Measurements from ENCODE around the gene NR6A1. TPM values are rescaled to one million over a fixed set of nuclear protein-coding genes. Genes with fewer than 3 reads are reported as not detected.

Gene NR6A1
- total and polyA plus RNA-seq, 2 experiments from 2014 or later: 44.2 to 139 TPM

DNA sequence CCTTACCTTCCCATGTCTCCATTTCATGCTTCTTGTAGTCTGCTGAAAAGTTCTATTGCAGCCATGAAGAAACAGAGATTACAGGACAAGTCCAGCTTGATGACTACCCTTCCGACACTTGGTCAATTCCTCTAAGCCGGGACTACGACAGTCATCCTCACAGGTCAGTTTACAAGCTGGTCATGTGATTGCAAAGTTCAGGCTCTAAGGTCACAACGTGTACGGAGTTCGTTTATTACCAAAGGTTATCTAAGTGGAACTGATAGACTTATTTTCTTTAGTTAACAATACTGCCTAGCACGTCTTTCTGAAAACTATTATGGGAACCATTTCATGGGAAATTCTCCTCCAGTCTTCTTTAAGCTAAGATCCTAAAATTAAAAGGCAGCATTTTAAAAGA lies 175.4 kb downstream of the NR6A1 start:
- Histone ChIP-seq H3K79me2 (replicated peaks; ENCODE audit: insufficient read depth) (peaks cover 19% of the 10 kb centered on the region), H3F3A (replicated peaks; ENCODE audit: low read depth) (no peaks in the 10 kb centered on the region), H3K9me2 (ENCODE audit: insufficient read depth) (no peaks in the 10 kb centered on the region), H3K27me3 (ENCODE audit: insufficient read depth) (no peaks in the 10 kb centered on the region), H3K27ac (ENCODE audit: low read depth) (peak overlapping the region; percentile 95), H2AFZ (no peak overlapping the region), H3K4me1 (ENCODE audit: insufficient read depth) (peaks cover 62% of the 10 kb centered on the region), H4K20me1 (replicated peaks; ENCODE audit: insufficient read depth) (no peaks in the 10 kb centered on the region), H3K4me3 (peak overlapping the region; percentile 14; the same call in 1 of the 2 replicates), H3K4me2 (peak overlapping the region; percentile 64), H3K36me3 (ENCODE audit: insufficient read depth) (no peaks in the 10 kb centered on the region)
- H3K27me3 Mint-ChIP-seq (ENCODE audit: insufficient read depth, low read depth, poor library complexity): peaks cover 4% of the 10 kb centered on the region
- peak overlapping the region; percentile 95 for H3K27ac Mint-ChIP-seq
- peak overlapping the region; percentile 63 for H3K4me3 Mint-ChIP-seq
- no peak for ATAC-seq
- no peaks in the 10 kb centered on the region for H3K9me3 Mint-ChIP-seq
- peaks cover 83% of the 10 kb centered on the region for H3K4me1 Mint-ChIP-seq
- H3K36me3 Mint-ChIP-seq (ENCODE audit: low read depth): peaks cover 14% of the 10 kb centered on the region; the same call in 2 of the 3 replicates
- DNase-seq (ENCODE audit: low spot score): no peak
- TF ChIP-seq STAT1 (IDR thresholded peaks at IDR 0.05; ENCODE audit: unreplicated experiment) (no peak), JUNB (IDR thresholded peaks at IDR 0.05; ENCODE audit: unreplicated experiment) (no peak), POLR2AphosphoS5 (IDR thresholded peaks at IDR 0.05; ENCODE audit: low read depth) (no peak), EZH2 (IDR thresholded peaks at IDR 0.05; ENCODE audit: low read depth, unreplicated experiment) (no peak), NANOG (IDR thresholded peaks at IDR 0.05; ENCODE audit: borderline replicate concordance) (no peak), ZNF114 (CRISPR knock-in tag; IDR thresholded peaks at IDR 0.05) (no peak)
- TF ChIP-seq, protein P1, sequence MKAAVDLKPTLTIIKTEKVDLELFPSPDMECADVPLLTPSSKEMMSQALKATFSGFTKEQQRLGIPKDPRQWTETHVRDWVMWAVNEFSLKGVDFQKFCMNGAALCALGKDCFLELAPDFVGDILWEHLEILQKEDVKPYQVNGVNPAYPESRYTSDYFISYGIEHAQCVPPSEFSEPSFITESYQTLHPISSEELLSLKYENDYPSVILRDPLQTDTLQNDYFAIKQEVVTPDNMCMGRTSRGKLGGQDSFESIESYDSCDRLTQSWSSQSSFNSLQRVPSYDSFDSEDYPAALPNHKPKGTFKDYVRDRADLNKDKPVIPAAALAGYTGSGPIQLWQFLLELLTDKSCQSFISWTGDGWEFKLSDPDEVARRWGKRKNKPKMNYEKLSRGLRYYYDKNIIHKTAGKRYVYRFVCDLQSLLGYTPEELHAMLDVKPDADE (IDR thresholded peaks at IDR 0.05): no peak
- TF ChIP-seq, protein P2, sequence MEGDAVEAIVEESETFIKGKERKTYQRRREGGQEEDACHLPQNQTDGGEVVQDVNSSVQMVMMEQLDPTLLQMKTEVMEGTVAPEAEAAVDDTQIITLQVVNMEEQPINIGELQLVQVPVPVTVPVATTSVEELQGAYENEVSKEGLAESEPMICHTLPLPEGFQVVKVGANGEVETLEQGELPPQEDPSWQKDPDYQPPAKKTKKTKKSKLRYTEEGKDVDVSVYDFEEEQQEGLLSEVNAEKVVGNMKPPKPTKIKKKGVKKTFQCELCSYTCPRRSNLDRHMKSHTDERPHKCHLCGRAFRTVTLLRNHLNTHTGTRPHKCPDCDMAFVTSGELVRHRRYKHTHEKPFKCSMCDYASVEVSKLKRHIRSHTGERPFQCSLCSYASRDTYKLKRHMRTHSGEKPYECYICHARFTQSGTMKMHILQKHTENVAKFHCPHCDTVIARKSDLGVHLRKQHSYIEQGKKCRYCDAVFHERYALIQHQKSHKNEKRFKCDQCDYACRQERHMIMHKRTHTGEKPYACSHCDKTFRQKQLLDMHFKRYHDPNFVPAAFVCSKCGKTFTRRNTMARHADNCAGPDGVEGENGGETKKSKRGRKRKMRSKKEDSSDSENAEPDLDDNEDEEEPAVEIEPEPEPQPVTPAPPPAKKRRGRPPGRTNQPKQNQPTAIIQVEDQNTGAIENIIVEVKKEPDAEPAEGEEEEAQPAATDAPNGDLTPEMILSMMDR (conservative IDR thresholded peaks at IDR 0.05; ENCODE audit: low read depth in 2 of 2): no peak
- TF ChIP-seq, protein P3, sequence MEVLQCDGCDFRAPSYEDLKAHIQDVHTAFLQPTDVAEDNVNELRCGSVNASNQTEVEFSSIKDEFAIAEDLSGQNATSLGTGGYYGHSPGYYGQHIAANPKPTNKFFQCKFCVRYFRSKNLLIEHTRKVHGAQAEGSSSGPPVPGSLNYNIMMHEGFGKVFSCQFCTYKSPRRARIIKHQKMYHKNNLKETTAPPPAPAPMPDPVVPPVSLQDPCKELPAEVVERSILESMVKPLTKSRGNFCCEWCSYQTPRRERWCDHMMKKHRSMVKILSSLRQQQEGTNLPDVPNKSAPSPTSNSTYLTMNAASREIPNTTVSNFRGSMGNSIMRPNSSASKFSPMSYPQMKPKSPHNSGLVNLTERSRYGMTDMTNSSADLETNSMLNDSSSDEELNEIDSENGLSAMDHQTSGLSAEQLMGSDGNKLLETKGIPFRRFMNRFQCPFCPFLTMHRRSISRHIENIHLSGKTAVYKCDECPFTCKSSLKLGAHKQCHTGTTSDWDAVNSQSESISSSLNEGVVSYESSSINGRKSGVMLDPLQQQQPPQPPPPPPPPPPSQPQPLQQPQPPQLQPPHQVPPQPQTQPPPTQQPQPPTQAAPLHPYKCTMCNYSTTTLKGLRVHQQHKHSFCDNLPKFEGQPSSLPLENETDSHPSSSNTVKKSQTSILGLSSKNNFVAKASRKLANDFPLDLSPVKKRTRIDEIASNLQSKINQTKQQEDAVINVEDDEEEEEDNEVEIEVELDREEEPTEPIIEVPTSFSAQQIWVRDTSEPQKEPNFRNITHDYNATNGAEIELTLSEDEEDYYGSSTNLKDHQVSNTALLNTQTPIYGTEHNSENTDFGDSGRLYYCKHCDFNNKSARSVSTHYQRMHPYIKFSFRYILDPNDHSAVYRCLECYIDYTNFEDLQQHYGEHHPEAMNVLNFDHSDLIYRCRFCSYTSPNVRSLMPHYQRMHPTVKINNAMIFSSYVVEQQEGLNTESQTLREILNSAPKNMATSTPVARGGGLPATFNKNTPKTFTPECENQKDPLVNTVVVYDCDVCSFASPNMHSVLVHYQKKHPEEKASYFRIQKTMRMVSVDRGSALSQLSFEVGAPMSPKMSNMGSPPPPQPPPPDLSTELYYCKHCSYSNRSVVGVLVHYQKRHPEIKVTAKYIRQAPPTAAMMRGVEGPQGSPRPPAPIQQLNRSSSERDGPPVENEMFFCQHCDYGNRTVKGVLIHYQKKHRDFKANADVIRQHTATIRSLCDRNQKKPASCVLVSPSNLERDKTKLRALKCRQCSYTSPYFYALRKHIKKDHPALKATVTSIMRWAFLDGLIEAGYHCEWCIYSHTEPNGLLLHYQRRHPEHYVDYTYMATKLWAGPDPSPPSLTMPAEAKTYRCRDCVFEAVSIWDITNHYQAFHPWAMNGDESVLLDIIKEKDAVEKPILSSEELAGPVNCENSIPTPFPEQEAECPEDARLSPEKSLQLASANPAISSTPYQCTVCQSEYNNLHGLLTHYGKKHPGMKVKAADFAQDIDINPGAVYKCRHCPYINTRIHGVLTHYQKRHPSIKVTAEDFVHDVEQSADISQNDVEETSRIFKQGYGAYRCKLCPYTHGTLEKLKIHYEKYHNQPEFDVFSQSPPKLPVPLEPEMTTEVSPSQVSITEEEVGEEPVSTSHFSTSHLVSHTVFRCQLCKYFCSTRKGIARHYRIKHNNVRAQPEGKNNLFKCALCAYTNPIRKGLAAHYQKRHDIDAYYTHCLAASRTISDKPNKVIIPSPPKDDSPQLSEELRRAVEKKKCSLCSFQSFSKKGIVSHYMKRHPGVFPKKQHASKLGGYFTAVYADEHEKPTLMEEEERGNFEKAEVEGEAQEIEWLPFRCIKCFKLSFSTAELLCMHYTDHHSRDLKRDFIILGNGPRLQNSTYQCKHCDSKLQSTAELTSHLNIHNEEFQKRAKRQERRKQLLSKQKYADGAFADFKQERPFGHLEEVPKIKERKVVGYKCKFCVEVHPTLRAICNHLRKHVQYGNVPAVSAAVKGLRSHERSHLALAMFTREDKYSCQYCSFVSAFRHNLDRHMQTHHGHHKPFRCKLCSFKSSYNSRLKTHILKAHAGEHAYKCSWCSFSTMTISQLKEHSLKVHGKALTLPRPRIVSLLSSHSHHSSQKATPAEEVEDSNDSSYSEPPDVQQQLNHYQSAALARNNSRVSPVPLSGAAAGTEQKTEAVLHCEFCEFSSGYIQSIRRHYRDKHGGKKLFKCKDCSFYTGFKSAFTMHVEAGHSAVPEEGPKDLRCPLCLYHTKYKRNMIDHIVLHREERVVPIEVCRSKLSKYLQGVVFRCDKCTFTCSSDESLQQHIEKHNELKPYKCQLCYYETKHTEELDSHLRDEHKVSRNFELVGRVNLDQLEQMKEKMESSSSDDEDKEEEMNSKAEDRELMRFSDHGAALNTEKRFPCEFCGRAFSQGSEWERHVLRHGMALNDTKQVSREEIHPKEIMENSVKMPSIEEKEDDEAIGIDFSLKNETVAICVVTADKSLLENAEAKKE (CRISPR knock-in tag; IDR thresholded peaks at IDR 0.05): no peak
